PC-9 (cell line): ENCODE data around the gene VAX1. TPM values are rescaled to one million over a fixed set of nuclear protein-coding genes. Genes with fewer than 3 reads are reported as not detected.
"Not testable (repeated sequence)": the region's sequence is repeated elsewhere in the genome, so short reads cannot be mapped to it uniquely, and the experiment has no call there.

ENCODE experiments used
- BruUV-seq: library from RNA; stranded (reverse); fragments of 400-500 nt; replicated peaks from 2 replicates; lab custom pipeline; 2021; lab: Mats Ljungman, UMichigan
- CTCF ChIA-PET: fragments of 300-600 bp; sonication (Branson Sonifier 250); formaldehyde crosslinking; loops from one replicate; lab custom pipeline; 2022; ENCODE audit warnings: antibody characterized with exemption; lab: Charles Lee
- POLR2A ChIA-PET: fragments of 300-600 bp; sonication (Branson Sonifier 250); formaldehyde crosslinking; loops from one replicate; lab custom pipeline; 2022; ENCODE audit warnings: antibody characterized with exemption; ENCODE audit not compliant: unreplicated experiment; lab: Charles Lee
- DNase-seq, 2 experiments: peaks; one replicate each; pipeline versions ENCODE4 v3.0.0 to v3.0.0-alpha.2; 2015 to 2022; ENCODE audit warnings: mixed read lengths in 1 of 2
- H2AFZ ChIP-seq: fragments of 200-600 bp; sonication (generic); 2 replicates; pipeline ENCODE4 v1.8.1; 2017; ENCODE audit warnings: antibody characterized with exemption
- H3F3A ChIP-seq: fragments of 200-600 bp; sonication (generic); 2 replicates; pipeline ENCODE4 v1.8.1; 2017; ENCODE audit warnings: antibody characterized with exemption, mild to moderate bottlenecking, low read depth; ENCODE audit not compliant: insufficient read depth
- H3K27ac ChIP-seq: fragments of 200-600 bp; sonication (generic); 2 replicates; pipeline ENCODE4 v1.6.1; 2016; ENCODE audit warnings: mixed run types
- H3K27me3 ChIP-seq: fragments of 200-600 bp; sonication (generic); 2 replicates; pipeline ENCODE4 v1.6.1; 2016; ENCODE audit warnings: low read depth, mixed run types; ENCODE audit not compliant: insufficient read depth
- H3K36me3 ChIP-seq: fragments of 200-600 bp; sonication (generic); 2 replicates; pipeline ENCODE4 v1.6.1; 2016; ENCODE audit warnings: low read depth, mixed run types
- H3K4me1 ChIP-seq: fragments of 200-600 bp; sonication (generic); replicated peaks from 2 replicates; pipeline ENCODE4 v1.6.1; 2016; ENCODE audit warnings: mixed run types; ENCODE audit not compliant: insufficient read depth
- H3K4me2 ChIP-seq: fragments of 200-600 bp; sonication (generic); 2 replicates; pipeline ENCODE4 v1.6.1; 2017; ENCODE audit warnings: mixed run types
- H3K4me3 ChIP-seq: fragments of 200-600 bp; sonication (generic); 2 replicates; pipeline ENCODE4 v1.6.1; 2016; ENCODE audit warnings: mixed run types
- H3K79me2 ChIP-seq: fragments of 200-600 bp; sonication (generic); 2 replicates; pipeline ENCODE4 v1.6.1; 2017; ENCODE audit warnings: low read depth, mixed run types
- H3K9me2 ChIP-seq: fragments of 200-600 bp; sonication (generic); 2 replicates; pipeline ENCODE4 v1.8.1; 2017; ENCODE audit warnings: mild to moderate bottlenecking; ENCODE audit not compliant: insufficient read depth
- H3K9me3 ChIP-seq: fragments of 200-600 bp; sonication (generic); 2 replicates; pipeline ENCODE4 v1.8.1; 2016; ENCODE audit warnings: low read depth; ENCODE audit not compliant: insufficient read depth
- H4K20me1 ChIP-seq: fragments of 200-600 bp; sonication (generic); 2 replicates; pipeline ENCODE4 v1.8.1; 2017; ENCODE audit not compliant: insufficient read depth
- EZH2 ChIP-seq: fragments of 200-600 bp; sonication (generic); IDR thresholded peaks from 2 replicates; pipeline ENCODE4 v1.8.0; 2017; ENCODE audit warnings: antibody characterized with exemption, low read depth
- intact Hi-C: fragments of 100-400 bp; cut with micrococcal nuclease; formaldehyde crosslinking; loops from one replicate; pipeline ENCODE4 v1.10.0; 2022; ENCODE audit not compliant: unreplicated experiment
- total RNA-seq: library from RNA; stranded (reverse); gene quantifications from 2 replicates; pipeline ENCODE4 v1.2.3, GENCODE V29; 2021
- TF ChIP-seq, protein P1 (sequence below): fragments of 200-600 bp; sonication (generic); conservative IDR thresholded peaks from 2 replicates; pipeline ENCODE4 v1.6.1; 2017; ENCODE audit warnings: mixed run types, antibody characterized with exemption, mild to moderate bottlenecking, moderate library complexity

The VAX1 gene
- total RNA-seq, 1 experiment from 2014 or later: not detected

DNA sequence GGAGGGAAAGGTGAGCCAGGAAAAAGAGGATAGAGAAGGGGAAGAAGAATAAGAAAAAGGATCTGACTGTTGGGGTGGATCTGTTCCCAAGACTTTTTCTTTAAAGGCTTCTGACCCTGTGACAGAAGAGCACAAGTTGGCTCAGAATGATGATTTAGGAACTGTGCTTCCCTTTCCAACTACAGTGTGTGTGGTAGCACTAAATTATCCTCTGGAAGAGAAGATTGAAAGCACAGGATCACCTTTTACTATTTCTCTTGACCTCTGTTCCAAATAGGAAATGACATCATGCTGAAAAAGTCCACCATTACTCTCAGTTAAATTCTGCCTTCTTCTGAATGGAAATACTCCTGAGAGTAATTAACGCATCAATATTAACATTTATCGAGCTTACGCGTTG lies 47.2 kb downstream of the VAX1 start:
- no peak for TF ChIP-seq EZH2
- TF ChIP-seq, protein P1, sequence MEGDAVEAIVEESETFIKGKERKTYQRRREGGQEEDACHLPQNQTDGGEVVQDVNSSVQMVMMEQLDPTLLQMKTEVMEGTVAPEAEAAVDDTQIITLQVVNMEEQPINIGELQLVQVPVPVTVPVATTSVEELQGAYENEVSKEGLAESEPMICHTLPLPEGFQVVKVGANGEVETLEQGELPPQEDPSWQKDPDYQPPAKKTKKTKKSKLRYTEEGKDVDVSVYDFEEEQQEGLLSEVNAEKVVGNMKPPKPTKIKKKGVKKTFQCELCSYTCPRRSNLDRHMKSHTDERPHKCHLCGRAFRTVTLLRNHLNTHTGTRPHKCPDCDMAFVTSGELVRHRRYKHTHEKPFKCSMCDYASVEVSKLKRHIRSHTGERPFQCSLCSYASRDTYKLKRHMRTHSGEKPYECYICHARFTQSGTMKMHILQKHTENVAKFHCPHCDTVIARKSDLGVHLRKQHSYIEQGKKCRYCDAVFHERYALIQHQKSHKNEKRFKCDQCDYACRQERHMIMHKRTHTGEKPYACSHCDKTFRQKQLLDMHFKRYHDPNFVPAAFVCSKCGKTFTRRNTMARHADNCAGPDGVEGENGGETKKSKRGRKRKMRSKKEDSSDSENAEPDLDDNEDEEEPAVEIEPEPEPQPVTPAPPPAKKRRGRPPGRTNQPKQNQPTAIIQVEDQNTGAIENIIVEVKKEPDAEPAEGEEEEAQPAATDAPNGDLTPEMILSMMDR: no peak
- Histone ChIP-seq H3K4me1 (peaks cover 13% of the 10 kb centered on the region), H3K9me2 (no peaks in the 10 kb centered on the region), H3F3A (no peaks in the 10 kb centered on the region), H3K79me2 (no peaks in the 10 kb centered on the region), H2AFZ (no peak overlapping the region), H3K27me3 (no peaks in the 10 kb centered on the region), H3K4me2 (no peak overlapping the region), H3K9me3 (no peaks in the 10 kb centered on the region), H3K36me3 (no peaks in the 10 kb centered on the region), H3K27ac (no peak overlapping the region), H3K4me3 (no peak overlapping the region), H4K20me1 (no peaks in the 10 kb centered on the region)
- BruUV-seq: no TSS peak
- POLR2A ChIA-PET: no interaction called here
- DNase-seq: no peak
- intact Hi-C loops: no loop called here
- CTCF ChIA-PET: no interaction called here

DNA sequence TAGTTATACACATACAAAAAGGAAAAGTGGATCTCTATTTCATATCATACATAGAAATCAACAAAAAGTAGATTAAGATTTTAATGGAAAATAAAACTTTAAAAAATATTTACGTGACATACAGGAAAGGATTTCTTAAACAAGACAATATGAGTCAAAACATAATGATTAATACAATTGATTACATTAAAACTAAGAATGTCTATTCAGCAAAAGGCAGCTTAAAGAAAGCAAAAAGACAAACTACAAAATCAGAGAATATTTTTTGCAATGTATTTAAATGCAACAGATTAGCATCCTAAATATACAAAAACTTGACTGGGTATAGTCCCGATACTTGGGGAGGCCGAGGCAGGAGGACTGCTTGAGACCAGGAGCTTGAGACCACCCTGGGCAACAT lies 50.5 kb downstream of the VAX1 start:
- no TSS peak for BruUV-seq
- no peak for DNase-seq
- POLR2A ChIA-PET: no interaction called here
- Histone ChIP-seq H3K36me3 (no peaks in the 10 kb centered on the region), H4K20me1 (no peaks in the 10 kb centered on the region), H3K4me1 (peaks cover 13% of the 10 kb centered on the region), H3K27me3 (no peaks in the 10 kb centered on the region), H3K4me3 (no peak overlapping the region), H3K27ac (no peak overlapping the region), H3K9me2 (no peaks in the 10 kb centered on the region), H3F3A (no peaks in the 10 kb centered on the region), H2AFZ (no peak overlapping the region), H3K79me2 (no peaks in the 10 kb centered on the region), H3K4me2 (no peak overlapping the region), H3K9me3 (no peaks in the 10 kb centered on the region)
- TF ChIP-seq, protein P1: no peak
- no peak for TF ChIP-seq EZH2
- intact Hi-C loops: no loop called here
- CTCF ChIA-PET: no interaction called here

- no TSS peak for BruUV-seq
- DNase-seq: peak in 1 of 2 experiments; percentile 38
- no peak overlapping the region for H2AFZ ChIP-seq
- no peak for TF ChIP-seq EZH2
- TF ChIP-seq, protein P1: no peak
- H3K4me2 ChIP-seq: peak overlapping the region; percentile 34
- peak overlapping the region; percentile 40; the same call in 1 of the 2 replicates for H3K27ac ChIP-seq
- H4K20me1 ChIP-seq: no peaks in the 10 kb centered on the region
- POLR2A ChIA-PET: no interaction called here
- no peaks in the 10 kb centered on the region for H3K27me3 ChIP-seq
- no peak overlapping the region for H3K4me3 ChIP-seq
- CTCF ChIA-PET: interaction anchor here (0.6 kb wide), 1 partner anchor 1992 kb away, joined by 16 read pairs; no protein-coding TSS in a partner anchor
- no peaks in the 10 kb centered on the region for H3K9me2 ChIP-seq
- no peaks in the 10 kb centered on the region for H3K9me3 ChIP-seq
- H3K79me2 ChIP-seq: no peaks in the 10 kb centered on the region
- H3K4me1 ChIP-seq: peaks cover 13% of the 10 kb centered on the region
- H3K36me3 ChIP-seq: no peaks in the 10 kb centered on the region
- H3F3A ChIP-seq: no peaks in the 10 kb centered on the region
- intact Hi-C loops: no loop called here
Measured at GRCh38 chr10:117086546-117086945, 51.5 kb downstream of the VAX1 start.

- H3K79me2 ChIP-seq, CTCF ChIA-PET, H3F3A ChIP-seq, H3K27me3 ChIP-seq, H3K4me3 ChIP-seq, POLR2A ChIA-PET, H3K36me3 ChIP-seq, H3K4me2 ChIP-seq, H3K9me2 ChIP-seq, H3K27ac ChIP-seq, BruUV-seq, DNase-seq, intact Hi-C loops, H2AFZ ChIP-seq, H4K20me1 ChIP-seq, H3K9me3 ChIP-seq: not testable (repeated sequence)
- H3K4me1 ChIP-seq: peaks cover 13% of the 10 kb centered on the region
Measured at GRCh38 chr10:117084421-117085246, 53.4 kb downstream of the VAX1 start.
